Gastroesophageal sphincter (tissue), 4 donors: Measurements from ENCODE around the gene MAP3K13. TPM values are rescaled to one million over a fixed set of nuclear protein-coding genes. Genes with fewer than 3 reads are reported as not detected.
A peak's percentile ranks its signal among the peaks of the same experiment; 100 is the strongest.

Experiments used
- ATAC-seq: fragments of 150-250 bp; one replicate; pipeline ENCODE4 v1.9.1; 2016; ENCODE audit warnings: mild to moderate bottlenecking, moderate library complexity
- H3K27ac ChIP-seq, 4 donors: fragments of 200-600 bp; sonication (generic) in 3 of 4; 1 replicate in 3 of 4; 2 replicates in 1 of 4; pipeline ENCODE4 v1.5.1; 2016 to 2019
- H3K27me3 ChIP-seq: fragments of 200-600 bp; sonication (generic); one replicate; pipeline ENCODE4 v1.5.1; 2019
- H3K36me3 ChIP-seq, 2 donors: fragments of 200-600 bp; sonication (generic); one replicate each; pipeline ENCODE4 v1.5.1; 2019; ENCODE audit warnings: control low read depth in 1 of 2
- H3K4me1 ChIP-seq, 3 donors: fragments of 200-600 bp; sonication (generic); 1 replicate in 2 of 3; 2 replicates in 1 of 3; pipeline ENCODE4 v1.5.1; 2016 to 2019; ENCODE audit warnings: control low read depth in 2 of 3
- H3K4me3 ChIP-seq, 2 donors: fragments of 200-600 bp; sonication (generic); one replicate each; pipeline ENCODE4 v1.5.1; 2019; ENCODE audit warnings: mild to moderate bottlenecking in 1 of 2, moderate library complexity in 1 of 2
- H3K9me3 ChIP-seq, 3 donors: fragments of 200-600 bp; sonication (generic); one replicate each; pipeline ENCODE4 v1.5.1; 2017 to 2019; ENCODE audit warnings: control low read depth in 2 of 3
- EP300 ChIP-seq: sonication (generic); formaldehyde crosslinking; IDR thresholded peaks from one replicate; pipeline ENCODE4 v1.6.1; 2017; ENCODE audit warnings: antibody characterized with exemption, mild to moderate bottlenecking
- POLR2A ChIP-seq, 2 donors: fragments of 450-650 bp; IDR thresholded peaks; one replicate each; pipeline ENCODE4 v1.6.1; 2017; ENCODE audit warnings: antibody characterized with exemption in 2 of 2, mild to moderate bottlenecking in 2 of 2, moderate library complexity in 1 of 2
- POLR2AphosphoS5 ChIP-seq: sonication (generic); formaldehyde crosslinking; IDR thresholded peaks from one replicate; pipeline ENCODE4 v1.6.1; 2017; ENCODE audit warnings: antibody characterized with exemption
- WGBS, 2 donors: methylation state at CpG; one replicate each; pipeline ENCODE4 v1.1.5; 2018; ENCODE audit warnings: low coverage in 1 of 2; 5-methylcytosine and 5-hydroxymethylcytosine counted together
- total RNA-seq, 4 donors: library from RNA; depleted of rRNA; stranded (reverse); fragments of >200 nt; gene quantifications; one replicate each; pipeline ENCODE4 v1.1.0, GENCODE V29; 2016
- TF ChIP-seq, protein P1 (sequence below), 4 experiments: fragments of 200-600 bp in 2 of 4; fragments of 450-650 bp in 2 of 4; sonication (generic) in 1 of 4; IDR thresholded peaks; one replicate each; pipeline ENCODE4 v1.5.1; 2017 to 2019; ENCODE audit warnings: antibody characterized with exemption in 4 of 4, mild to moderate bottlenecking in 2 of 4, moderate library complexity in 2 of 4

Gene MAP3K13
- total RNA-seq, 4 donors from 2014 or later, result 17.1 to 29.2 (median 23.3) TPM

DNA sequence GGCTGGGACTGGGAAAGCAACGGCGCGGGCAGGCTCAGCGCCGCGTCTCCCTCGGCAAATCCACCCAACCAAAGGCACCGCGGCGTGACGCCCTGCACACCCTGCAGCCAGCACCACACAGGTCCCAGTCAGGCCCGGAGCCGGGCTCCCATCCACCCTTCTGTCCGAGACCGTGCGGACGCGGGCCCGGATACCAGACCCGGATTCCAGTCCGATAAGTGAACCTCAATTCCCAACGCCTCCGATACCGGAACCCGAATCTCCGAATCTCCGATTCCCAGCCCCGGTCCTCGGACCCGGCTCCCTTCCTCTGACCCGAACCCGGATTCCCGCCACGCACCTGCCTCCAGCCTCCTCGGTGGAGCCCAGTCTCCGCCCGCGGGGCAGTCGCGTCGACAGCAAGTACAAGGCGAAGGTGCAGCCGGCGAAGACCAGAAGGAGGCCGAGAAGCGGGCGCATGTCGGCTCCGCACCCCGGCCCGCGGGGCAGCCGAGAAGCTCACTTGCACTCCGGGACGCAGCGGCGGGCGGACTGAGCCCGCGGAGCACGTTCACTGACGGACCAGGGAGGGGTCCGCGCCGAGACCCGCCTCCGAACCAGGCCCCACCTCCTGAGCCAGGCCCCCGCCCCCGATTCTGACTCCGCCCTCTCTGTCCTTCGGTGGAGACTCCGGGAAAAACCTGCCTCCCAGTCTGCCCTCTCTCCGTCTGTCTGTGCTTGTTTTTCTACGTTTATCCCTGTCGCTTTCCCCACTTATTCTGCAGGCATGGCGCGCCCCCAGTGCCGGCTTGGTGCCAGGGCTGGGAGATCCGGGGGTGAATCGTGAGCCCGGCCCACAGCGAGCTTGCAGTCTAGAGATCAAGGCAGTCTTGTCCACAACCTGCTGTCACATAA is 135.8 kb downstream of the MAP3K13 start, which contains the start of gene TMEM41A:
TSS of gene TMEM41A (minus strand) at position 533 of the 894 bp plus-strand sequence. CDS start at position 459, 74 bp downstream.
- WGBS, 2 donors, result 0% methylated on average over 9 of the region's 82 CpGs; no CpG with 5 or more reads in 1 of the 2 donors
- H3K4me1 ChIP-seq, result peaks cover 0 to 29% (median 9%) of the 10 kb centered on the region in 3 donors

DNA sequence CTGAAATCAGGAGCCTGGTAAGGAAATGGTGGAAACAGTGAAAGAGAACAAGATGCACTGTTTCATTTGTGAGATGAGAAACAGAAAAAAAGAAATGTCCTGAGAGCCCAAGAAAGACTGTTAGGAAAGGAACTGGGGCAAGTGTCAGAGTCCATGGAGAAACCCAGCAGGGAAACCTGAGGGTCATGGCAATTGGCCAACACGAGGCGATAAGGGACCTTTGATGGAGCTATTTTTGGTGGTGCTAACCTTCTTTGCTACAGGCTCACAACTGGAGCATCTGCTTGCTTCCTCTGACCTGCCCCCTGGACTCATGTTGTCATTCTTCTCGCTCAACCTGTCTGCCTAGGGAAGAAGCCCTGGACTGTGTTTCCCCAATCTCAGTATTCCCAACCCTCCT is 140.1 kb downstream of the MAP3K13 start:
- Histone ChIP-seq H3K27me3 (peaks cover 8% of the 10 kb centered on the region), H3K36me3 (no peaks in the 10 kb centered on the region), H3K27ac (no peak overlapping the region), H3K4me3 (no peak overlapping the region), H3K9me3 (no peaks in the 10 kb centered on the region), H3K4me1 (peaks cover 0 to 9% (median 0%) of the 10 kb centered on the region in 3 donors)
- 50 to 100% methylated on average over 1 to 2 of the region's 3 CpGs for WGBS, 2 donors
- ATAC-seq, result no peak
- TF ChIP-seq, protein P1, sequence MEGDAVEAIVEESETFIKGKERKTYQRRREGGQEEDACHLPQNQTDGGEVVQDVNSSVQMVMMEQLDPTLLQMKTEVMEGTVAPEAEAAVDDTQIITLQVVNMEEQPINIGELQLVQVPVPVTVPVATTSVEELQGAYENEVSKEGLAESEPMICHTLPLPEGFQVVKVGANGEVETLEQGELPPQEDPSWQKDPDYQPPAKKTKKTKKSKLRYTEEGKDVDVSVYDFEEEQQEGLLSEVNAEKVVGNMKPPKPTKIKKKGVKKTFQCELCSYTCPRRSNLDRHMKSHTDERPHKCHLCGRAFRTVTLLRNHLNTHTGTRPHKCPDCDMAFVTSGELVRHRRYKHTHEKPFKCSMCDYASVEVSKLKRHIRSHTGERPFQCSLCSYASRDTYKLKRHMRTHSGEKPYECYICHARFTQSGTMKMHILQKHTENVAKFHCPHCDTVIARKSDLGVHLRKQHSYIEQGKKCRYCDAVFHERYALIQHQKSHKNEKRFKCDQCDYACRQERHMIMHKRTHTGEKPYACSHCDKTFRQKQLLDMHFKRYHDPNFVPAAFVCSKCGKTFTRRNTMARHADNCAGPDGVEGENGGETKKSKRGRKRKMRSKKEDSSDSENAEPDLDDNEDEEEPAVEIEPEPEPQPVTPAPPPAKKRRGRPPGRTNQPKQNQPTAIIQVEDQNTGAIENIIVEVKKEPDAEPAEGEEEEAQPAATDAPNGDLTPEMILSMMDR (IDR thresholded peaks at IDR 0.05), result no peak
- TF ChIP-seq POLR2AphosphoS5, result no peak
- TF ChIP-seq POLR2A (IDR thresholded peaks at IDR 0.05), result no peak
- TF ChIP-seq EP300, result no peak

More for the DNA sequence above, 135.8 kb downstream of the MAP3K13 start, which contains the start of gene TMEM41A:
- Histone ChIP-seq H3K4me3 (peak within 1 kb of the TSS; percentile 79 to 94), H3K36me3 (peaks cover 0 to 31% of the 10 kb centered on the region in 2 donors), H3K27me3 (peaks cover 6% of the 10 kb centered on the region), H3K9me3 (no peaks in the 10 kb centered on the region), H3K27ac (peak within 1 kb of the TSS; percentile 79 to 92 (median 88))
- peak; percentile 99 for ATAC-seq
- TF ChIP-seq POLR2A (IDR thresholded peaks at IDR 0.05) (peak; percentile 71 to 74), POLR2AphosphoS5 (peak; percentile 90), EP300 (no peak)

DNA sequence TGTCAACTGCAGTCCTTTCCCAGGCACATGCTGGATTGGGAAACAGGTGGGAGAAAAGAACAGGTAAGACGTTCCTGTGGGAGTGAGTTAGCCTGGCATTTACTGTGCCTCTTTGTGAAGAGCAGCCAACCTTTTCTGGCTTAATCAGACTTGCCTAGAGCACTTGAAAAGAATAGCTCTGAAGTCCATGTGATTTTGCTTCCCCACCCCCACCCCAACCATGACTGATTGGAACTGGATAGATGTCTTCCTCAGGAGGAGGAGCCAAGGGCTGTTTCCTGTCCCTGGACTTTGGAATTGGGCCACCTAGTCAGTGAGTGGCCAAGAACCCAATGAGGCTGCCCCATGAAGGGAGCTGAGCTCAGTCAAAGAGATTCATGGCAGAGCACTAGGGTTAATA is 140.6 kb downstream of the MAP3K13 start:
- no peaks in the 10 kb centered on the region for H3K9me3 ChIP-seq
- no peak for ATAC-seq
- H3K27ac ChIP-seq, result no peak overlapping the region
- no CpG with 5 or more reads among the region's 1 CpG for WGBS, 2 donors
- no peaks in the 10 kb centered on the region for H3K36me3 ChIP-seq
- H3K4me1 ChIP-seq, result peaks cover 0 to 6% (median 0%) of the 10 kb centered on the region in 3 donors
- peaks cover 8% of the 10 kb centered on the region for H3K27me3 ChIP-seq
- TF ChIP-seq, protein P1 (IDR thresholded peaks at IDR 0.05), result no peak
- TF ChIP-seq EP300, result no peak
- no peak for TF ChIP-seq POLR2A (IDR thresholded peaks at IDR 0.05)
- TF ChIP-seq POLR2AphosphoS5, result no peak
- H3K4me3 ChIP-seq, result no peak overlapping the region

DNA sequence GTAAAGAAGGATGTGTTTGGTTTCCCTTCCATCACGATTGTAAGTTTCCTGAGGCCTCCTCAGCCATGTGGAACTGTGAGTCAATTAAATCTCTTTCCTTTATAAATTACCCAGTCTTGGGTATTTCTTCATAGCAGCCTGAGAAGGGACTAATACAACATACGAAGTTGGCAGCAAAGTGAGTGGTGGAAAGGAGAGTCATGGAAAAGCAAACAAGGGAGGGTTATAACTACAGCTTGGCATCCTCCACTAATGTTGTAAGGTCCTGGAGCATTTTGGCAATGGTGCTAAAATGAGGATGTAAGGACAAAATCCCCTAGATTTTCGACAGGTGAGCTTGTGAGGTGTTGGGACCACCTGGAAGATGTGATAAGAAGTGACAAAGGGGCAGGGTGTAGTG is 141.7 kb downstream of the MAP3K13 start:
- H3K27me3 ChIP-seq, result peaks cover 8% of the 10 kb centered on the region
- H3K36me3 ChIP-seq, result no peaks in the 10 kb centered on the region
- no peak for TF ChIP-seq POLR2A (IDR thresholded peaks at IDR 0.05)
- TF ChIP-seq, protein P1 (IDR thresholded peaks at IDR 0.05), result no peak
- no peak for TF ChIP-seq POLR2AphosphoS5
- no peak for TF ChIP-seq EP300
- WGBS, 2 donors, result 61 to 65% methylated on average over 2 to 3 of the region's 3 CpGs
- no peaks in the 10 kb centered on the region for H3K9me3 ChIP-seq
- ATAC-seq, result no peak
- no peaks in the 10 kb centered on the region for H3K4me1 ChIP-seq
- H3K4me3 ChIP-seq, result no peak overlapping the region
- no peak overlapping the region for H3K27ac ChIP-seq

DNA sequence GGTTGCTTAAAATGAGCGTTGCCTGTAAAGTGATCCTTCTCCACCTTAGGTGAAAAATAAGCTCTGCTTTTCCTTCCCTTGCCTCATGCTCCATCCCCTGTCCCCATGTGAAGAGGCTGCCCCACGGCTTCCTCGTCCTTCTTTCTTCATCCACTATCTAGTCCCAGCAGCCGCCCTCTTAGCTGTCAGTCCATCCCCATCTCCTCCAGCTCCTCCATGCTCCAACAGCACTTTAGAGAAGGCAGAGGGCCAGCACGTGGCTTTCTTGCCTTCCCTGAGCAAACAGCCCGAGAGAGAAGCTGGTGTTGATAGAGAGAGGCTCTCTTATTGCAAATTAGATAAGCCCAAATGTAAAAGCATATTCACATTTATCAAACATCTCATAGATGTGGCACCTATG is 144.9 kb downstream of the MAP3K13 start:
- TF ChIP-seq POLR2AphosphoS5 (no peak), POLR2A (IDR thresholded peaks at IDR 0.05) (no peak), EP300 (no peak)
- TF ChIP-seq, protein P1 (IDR thresholded peaks at IDR 0.05), result no peak
- Histone ChIP-seq H3K4me3 (no peak overlapping the region), H3K9me3 (no peaks in the 10 kb centered on the region), H3K4me1 (peaks cover 0 to 5% (median 0%) of the 10 kb centered on the region in 3 donors), H3K27me3 (peaks cover 8% of the 10 kb centered on the region), H3K36me3 (no peaks in the 10 kb centered on the region), H3K27ac (no peak overlapping the region)
- ATAC-seq, result no peak
- WGBS, 2 donors, result 55 to 70% methylated on average over 4 to 5 of the region's 6 CpGs
